ENCODE data around the gene NDUFA1. TPM values are rescaled to one million over a fixed set of nuclear protein-coding genes. Genes with fewer than 3 reads are reported as not detected.
"Not testable (repeated sequence)": the region's sequence is repeated elsewhere in the genome, so short reads cannot be mapped to it uniquely, and the experiment has no call there.

Gene NDUFA1
- polyA plus RNA-seq, 1 donor (not counting 4 experiments of a cell fraction or from before 2014, with no cell fraction given) = 282 TPM

GRCh38 chrX:119919835-119920585, 48.4 kb downstream of the NDUFA1 start:
- FAIRE-seq = no peak
- no peak overlapping the region for H3K4me2 ChIP-seq (ENCODE audit: control insufficient read depth, extremely low read depth, insufficient read depth, low read depth, low read length)
- dilution Hi-C loops (cut with MboI; ENCODE audit: extremely low pct_ligation_motif_present, low sequenced_read_pairs) = no loop called here

GRCh38 chrX:119922391-119922790, 50.8 kb downstream of the NDUFA1 start:
- H3K27ac ChIP-seq (ENCODE audit: control insufficient read depth, insufficient read depth, low read length); DNase-seq (ENCODE audit: low read depth, low spot score); H3K36me3 ChIP-seq (ENCODE audit: control insufficient read depth in 2 of 2, extremely low read depth in 1 of 2, insufficient read depth in 2 of 2, low read length in 2 of 2); H3K79me2 ChIP-seq (ENCODE audit: control insufficient read depth, insufficient read depth, low read length); H3K4me3 ChIP-seq (ENCODE audit: control insufficient read depth in 2 of 3, extremely low read depth in 1 of 3, insufficient read depth in 2 of 3, low read depth in 1 of 3, low read length in 3 of 3); H2AFZ ChIP-seq (ENCODE audit: control insufficient read depth, low read length); H3K27me3 ChIP-seq (ENCODE audit: control insufficient read depth, extremely low read depth, insufficient read depth, low read length); H3K9me3 ChIP-seq (ENCODE audit: control insufficient read depth, low read depth, low read length); H3K4me2 ChIP-seq (ENCODE audit: control insufficient read depth, extremely low read depth, insufficient read depth, low read depth, low read length); H4K20me1 ChIP-seq (ENCODE audit: control insufficient read depth, extremely low read depth, insufficient read depth, low read length); dilution Hi-C loops (cut with MboI; ENCODE audit: extremely low pct_ligation_motif_present, low sequenced_read_pairs); H3K4me1 ChIP-seq (ENCODE audit: control insufficient read depth, extremely low read depth, insufficient read depth, low read length); H3K9me1 ChIP-seq (ENCODE audit: control insufficient read depth, extremely low read depth, insufficient read depth, low read length); H3K9ac ChIP-seq (ENCODE audit: control insufficient read depth, extremely low read depth, insufficient read depth, low read length); FAIRE-seq: not testable (repeated sequence)

More at GRCh38 chrX:119919835-119920585, 48.4 kb downstream of the NDUFA1 start:
- no peaks in the 10 kb centered on the region for H3K27me3 ChIP-seq (ENCODE audit: control insufficient read depth, extremely low read depth, insufficient read depth, low read length)
- H3K9ac ChIP-seq (ENCODE audit: control insufficient read depth, extremely low read depth, insufficient read depth, low read length) = no peak overlapping the region
- H4K20me1 ChIP-seq (ENCODE audit: control insufficient read depth, extremely low read depth, insufficient read depth, low read length) = no peaks in the 10 kb centered on the region
- no peaks in the 10 kb centered on the region for H3K36me3 ChIP-seq (ENCODE audit: control insufficient read depth in 2 of 2, extremely low read depth in 1 of 2, insufficient read depth in 2 of 2, low read length in 2 of 2)
- H3K79me2 ChIP-seq (ENCODE audit: control insufficient read depth, insufficient read depth, low read length) = no peaks in the 10 kb centered on the region
- TF ChIP-seq, protein P1, sequence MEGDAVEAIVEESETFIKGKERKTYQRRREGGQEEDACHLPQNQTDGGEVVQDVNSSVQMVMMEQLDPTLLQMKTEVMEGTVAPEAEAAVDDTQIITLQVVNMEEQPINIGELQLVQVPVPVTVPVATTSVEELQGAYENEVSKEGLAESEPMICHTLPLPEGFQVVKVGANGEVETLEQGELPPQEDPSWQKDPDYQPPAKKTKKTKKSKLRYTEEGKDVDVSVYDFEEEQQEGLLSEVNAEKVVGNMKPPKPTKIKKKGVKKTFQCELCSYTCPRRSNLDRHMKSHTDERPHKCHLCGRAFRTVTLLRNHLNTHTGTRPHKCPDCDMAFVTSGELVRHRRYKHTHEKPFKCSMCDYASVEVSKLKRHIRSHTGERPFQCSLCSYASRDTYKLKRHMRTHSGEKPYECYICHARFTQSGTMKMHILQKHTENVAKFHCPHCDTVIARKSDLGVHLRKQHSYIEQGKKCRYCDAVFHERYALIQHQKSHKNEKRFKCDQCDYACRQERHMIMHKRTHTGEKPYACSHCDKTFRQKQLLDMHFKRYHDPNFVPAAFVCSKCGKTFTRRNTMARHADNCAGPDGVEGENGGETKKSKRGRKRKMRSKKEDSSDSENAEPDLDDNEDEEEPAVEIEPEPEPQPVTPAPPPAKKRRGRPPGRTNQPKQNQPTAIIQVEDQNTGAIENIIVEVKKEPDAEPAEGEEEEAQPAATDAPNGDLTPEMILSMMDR (optimal IDR thresholded peaks at IDR 0.05 in 1 of 3, IDR thresholded peaks at IDR 0.05 in 1 of 3, conservative IDR thresholded peaks at IDR 0.05 in 1 of 3; ENCODE audit: extremely low read depth in 1 of 3, insufficient read depth in 2 of 3, low read length in 3 of 3) = no peak
- TF ChIP-seq EZH2 (IDR thresholded peaks at IDR 0.05; ENCODE audit: low read length) = no peak
- DNase-seq (ENCODE audit: low read depth, low spot score) = no peak
- H3K9me3 ChIP-seq (ENCODE audit: control insufficient read depth, low read depth, low read length) = no peaks in the 10 kb centered on the region
- H3K27ac ChIP-seq (ENCODE audit: control insufficient read depth, insufficient read depth, low read length) = no peak overlapping the region
- no peak overlapping the region for H3K4me3 ChIP-seq (ENCODE audit: control insufficient read depth in 2 of 3, extremely low read depth in 1 of 3, insufficient read depth in 2 of 3, low read depth in 1 of 3, low read length in 3 of 3)
- no peaks in the 10 kb centered on the region for H3K4me1 ChIP-seq (ENCODE audit: control insufficient read depth, extremely low read depth, insufficient read depth, low read length)
- H2AFZ ChIP-seq (ENCODE audit: control insufficient read depth, low read length) = no peak overlapping the region
- no peaks in the 10 kb centered on the region for H3K9me1 ChIP-seq (ENCODE audit: control insufficient read depth, extremely low read depth, insufficient read depth, low read length)

Other genes starting within 250 kb of the NDUFA1 start
- gene SEPTIN6, start 178.7 kb upstream of the NDUFA1 start, polyA plus RNA-seq = 9.8 to 14.0 TPM (median 12.6 TPM) in 3 replicates
- 0.05 TPM in 2 of 3 replicates, not detected in the other for gene SOWAHD, start 113.2 kb upstream of the NDUFA1 start, polyA plus RNA-seq
- gene RPL39, start 80.2 kb upstream of the NDUFA1 start, polyA plus RNA-seq = 2,139 to 2,988 TPM (median 2,842 TPM) in 3 replicates
- gene UPF3B, start 18.9 kb upstream of the NDUFA1 start, polyA plus RNA-seq = 4.9 to 9.5 TPM (median 7.2 TPM) in 3 replicates
- 8.4 to 11.6 TPM (median 10.5 TPM) in 3 replicates for gene RNF113A, start 99 bp upstream of the NDUFA1 start, polyA plus RNA-seq
- gene AKAP14, start 24.1 kb downstream of the NDUFA1 start, polyA plus RNA-seq = not detected in 3 replicates
- gene NKAP, start 71.9 kb downstream of the NDUFA1 start, polyA plus RNA-seq = 2.3 to 4.6 TPM (median 3.1 TPM) in 3 replicates
- 0.03 TPM in 1 of 3 replicates, not detected in the others for gene RHOXF2B, start 205.9 kb downstream of the NDUFA1 start, polyA plus RNA-seq
- gene RHOXF1, start 244.1 kb downstream of the NDUFA1 start, polyA plus RNA-seq = not detected in 3 replicates